Esophagus squamous epithelium (tissue), 5 donors: ENCODE results near the gene SUPV3L1. TPM values are rescaled to one million over a fixed set of nuclear protein-coding genes. Genes with fewer than 3 reads are reported as not detected.
"Not testable (repeated sequence)": the region's sequence is repeated elsewhere in the genome, so short reads cannot be mapped to it uniquely, and the experiment has no call there.

ENCODE experiments used
- DNase-seq: peaks from one replicate; lab custom pipeline; 2025; lab: John Stamatoyannopoulos, UW
- H3K27ac ChIP-seq, 4 donors: fragments of 200-600 bp; sonication (generic); one replicate each; pipeline ENCODE4 v1.5.1; 2016 to 2019; ENCODE audit warnings: mild to moderate bottlenecking in 1 of 4
- H3K27me3 ChIP-seq, 4 donors: fragments of 200-600 bp; sonication (generic); 1 replicate in 3 of 4; 2 replicates in 1 of 4; pipeline versions ENCODE4 v1.5.1 to v1.6.0; 2017 to 2021; ENCODE audit warnings: antibody characterized with exemption in 1 of 4
- H3K36me3 ChIP-seq, 3 donors: fragments of 200-600 bp; sonication (generic); one replicate each; pipeline ENCODE4 v1.5.1; 2016 to 2019
- H3K4me1 ChIP-seq, 3 donors: fragments of 200-600 bp; sonication (generic); one replicate each; pipeline ENCODE4 v1.5.1; 2017 to 2019
- H3K4me3 ChIP-seq, 4 donors: fragments of 200-600 bp; sonication (generic); 1 replicate in 3 of 4; 2 replicates in 1 of 4; pipeline ENCODE4 v1.5.1; 2016 to 2019; ENCODE audit warnings: mild to moderate bottlenecking in 2 of 4, moderate library complexity in 1 of 4
- H3K9me3 ChIP-seq, 3 donors: fragments of 200-600 bp; sonication (generic); one replicate each; pipeline ENCODE4 v1.5.1; 2016 to 2019
- POLR2A ChIP-seq, 4 donors: fragments of 450-650 bp; IDR thresholded peaks; one replicate each; pipeline ENCODE4 v1.6.1; 2017; ENCODE audit warnings: antibody characterized with exemption in 4 of 4, mild to moderate bottlenecking in 4 of 4, moderate library complexity in 3 of 4
- WGBS, 2 donors: methylation state at CpG; one replicate each; pipeline ENCODE4 v1.1.5; 2018; 5-methylcytosine and 5-hydroxymethylcytosine counted together
- intact Hi-C: fragments of 100-400 bp; cut with DNase I; formaldehyde crosslinking; loops from one replicate; pipeline ENCODE4 v1.15.0; 2022
- total RNA-seq, 4 donors: library from RNA; depleted of rRNA; stranded (reverse); fragments of >200 nt; gene quantifications; one replicate each; pipeline ENCODE4 v1.1.0, GENCODE V29; 2016
- TF ChIP-seq, protein P1 (sequence below), 6 experiments: fragments of 450-650 bp in 4 of 6; fragments of 200-600 bp in 2 of 6; sonication (generic) in 2 of 6; IDR thresholded peaks; one replicate each; pipeline ENCODE4 v1.5.1; 2016 to 2019; ENCODE audit warnings: antibody characterized with exemption in 6 of 6, mild to moderate bottlenecking in 4 of 6, moderate library complexity in 4 of 6
- donor health status: DM: yes; HTN: yes; CAD: no.

SUPV3L1 gene
- total RNA-seq, 4 donors from 2014 or later, result 10.4 to 31.9 (median 20.9) TPM

DNA sequence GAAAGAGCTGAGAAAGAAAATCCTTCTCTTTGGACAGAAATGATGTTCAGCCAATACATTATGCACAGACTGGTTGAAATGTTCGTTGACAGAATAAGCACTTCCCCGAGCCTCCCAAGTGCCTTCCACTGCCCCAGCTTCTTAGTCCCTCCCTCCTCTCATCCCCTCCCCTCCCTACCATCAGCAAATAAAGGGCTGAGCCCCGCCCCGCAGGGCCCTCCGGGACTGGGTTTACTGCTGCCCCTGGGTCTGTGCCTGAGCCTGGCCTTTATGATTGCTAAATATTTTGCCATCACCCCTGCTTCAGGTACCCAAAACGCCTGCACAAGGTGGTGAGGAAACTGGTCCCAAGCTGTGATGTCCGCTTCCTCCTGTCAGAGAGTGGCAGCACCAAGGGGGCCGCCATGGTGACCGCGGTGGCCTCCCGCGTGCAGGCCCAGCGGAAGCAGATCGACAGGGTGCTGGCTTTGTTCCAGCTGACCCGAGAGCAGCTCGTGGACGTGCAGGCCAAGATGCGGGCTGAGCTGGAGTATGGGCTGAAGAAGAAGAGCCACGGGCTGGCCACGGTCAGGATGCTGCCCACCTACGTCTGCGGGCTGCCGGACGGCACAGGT lies 68.2 kb downstream of the SUPV3L1 start:
- H3K4me3 ChIP-seq, result no peak overlapping the region
- no peak for DNase-seq
- no peak overlapping the region for H3K27ac ChIP-seq
- TF ChIP-seq POLR2A (IDR thresholded peaks at IDR 0.05), result no peak
- TF ChIP-seq, protein P1, sequence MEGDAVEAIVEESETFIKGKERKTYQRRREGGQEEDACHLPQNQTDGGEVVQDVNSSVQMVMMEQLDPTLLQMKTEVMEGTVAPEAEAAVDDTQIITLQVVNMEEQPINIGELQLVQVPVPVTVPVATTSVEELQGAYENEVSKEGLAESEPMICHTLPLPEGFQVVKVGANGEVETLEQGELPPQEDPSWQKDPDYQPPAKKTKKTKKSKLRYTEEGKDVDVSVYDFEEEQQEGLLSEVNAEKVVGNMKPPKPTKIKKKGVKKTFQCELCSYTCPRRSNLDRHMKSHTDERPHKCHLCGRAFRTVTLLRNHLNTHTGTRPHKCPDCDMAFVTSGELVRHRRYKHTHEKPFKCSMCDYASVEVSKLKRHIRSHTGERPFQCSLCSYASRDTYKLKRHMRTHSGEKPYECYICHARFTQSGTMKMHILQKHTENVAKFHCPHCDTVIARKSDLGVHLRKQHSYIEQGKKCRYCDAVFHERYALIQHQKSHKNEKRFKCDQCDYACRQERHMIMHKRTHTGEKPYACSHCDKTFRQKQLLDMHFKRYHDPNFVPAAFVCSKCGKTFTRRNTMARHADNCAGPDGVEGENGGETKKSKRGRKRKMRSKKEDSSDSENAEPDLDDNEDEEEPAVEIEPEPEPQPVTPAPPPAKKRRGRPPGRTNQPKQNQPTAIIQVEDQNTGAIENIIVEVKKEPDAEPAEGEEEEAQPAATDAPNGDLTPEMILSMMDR (IDR thresholded peaks at IDR 0.05), result no peak
- no peaks in the 10 kb centered on the region for H3K36me3 ChIP-seq
- WGBS, 2 donors, result 84 to 92% methylated on average over 12 to 16 of the region's 24 CpGs
- H3K27me3 ChIP-seq, result no peaks in the 10 kb centered on the region
- H3K9me3 ChIP-seq, result no peaks in the 10 kb centered on the region
- no peaks in the 10 kb centered on the region for H3K4me1 ChIP-seq
- intact Hi-C loops, result loop anchor here (10.0 kb wide), 1 partner anchor 57 kb away; no protein-coding TSS in a partner anchor

GRCh38 chr10:69250041-69250440 lies 70.0 kb downstream of the SUPV3L1 start:
- DNase-seq, result no peak
- Histone ChIP-seq H3K27ac (no peak overlapping the region), H3K27me3 (no peaks in the 10 kb centered on the region), H3K4me1 (no peaks in the 10 kb centered on the region), H3K4me3 (no peak overlapping the region), H3K36me3 (no peaks in the 10 kb centered on the region), H3K9me3 (no peaks in the 10 kb centered on the region)
- WGBS, 2 donors, result 95% methylated on average over 3 to 10 of the region's 14 CpGs
- intact Hi-C loops, result no loop called here
- no peak for TF ChIP-seq POLR2A (IDR thresholded peaks at IDR 0.05)
- TF ChIP-seq, protein P1 (IDR thresholded peaks at IDR 0.05), result no peak

DNA sequence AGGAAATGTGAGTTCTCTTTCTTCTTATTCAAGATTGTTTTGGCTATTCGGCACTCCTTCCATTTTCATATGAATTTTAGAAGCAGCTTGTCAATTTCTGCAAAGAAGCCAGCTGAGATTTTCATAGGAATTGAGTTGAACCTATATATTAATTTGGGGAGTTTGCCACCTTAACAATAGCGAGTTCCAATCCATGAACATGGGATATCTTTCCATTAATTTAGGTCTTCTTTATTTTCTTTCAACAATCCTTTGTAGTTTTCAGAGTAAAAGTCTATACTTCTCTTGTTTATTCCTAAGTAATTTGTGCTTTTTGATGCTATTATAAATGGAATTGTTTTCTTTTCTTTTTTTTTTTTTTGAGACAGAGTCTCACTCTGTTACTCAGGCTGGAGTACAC lies 71.4 kb downstream of the SUPV3L1 start:
- H3K27ac ChIP-seq, H3K4me3 ChIP-seq, intact Hi-C loops, H3K9me3 ChIP-seq, H3K4me1 ChIP-seq, H3K27me3 ChIP-seq, DNase-seq, H3K36me3 ChIP-seq: not testable (repeated sequence)
- WGBS, 2 donors, result 91 to 92% methylated on average over 2 of the region's 2 CpGs

DNA sequence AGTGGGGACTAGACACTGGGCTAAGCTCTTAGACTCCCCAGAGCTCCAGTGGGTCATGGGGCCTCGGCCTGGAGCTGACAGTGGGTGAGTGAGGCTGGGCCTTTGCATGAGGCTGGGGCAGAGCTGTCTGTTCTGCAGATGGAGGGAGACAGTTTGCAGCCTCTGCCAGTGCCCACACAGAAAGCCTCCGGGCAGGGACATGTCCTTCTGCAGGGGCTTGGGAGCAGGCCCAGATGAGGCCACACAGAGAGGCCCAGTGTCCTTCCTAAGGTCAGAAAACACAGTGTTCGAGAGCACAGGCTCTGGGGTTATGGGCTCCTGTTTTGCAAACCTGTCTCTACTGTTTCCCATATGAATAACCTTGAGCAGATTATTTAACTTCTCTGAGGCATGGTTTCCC lies 73.1 kb downstream of the SUPV3L1 start:
- Histone ChIP-seq H3K4me3 (no peak overlapping the region), H3K27ac (no peak overlapping the region), H3K36me3 (no peaks in the 10 kb centered on the region), H3K27me3 (no peaks in the 10 kb centered on the region), H3K9me3 (no peaks in the 10 kb centered on the region), H3K4me1 (no peaks in the 10 kb centered on the region)
- no peak for DNase-seq
- TF ChIP-seq, protein P1 (IDR thresholded peaks at IDR 0.05), result no peak
- TF ChIP-seq POLR2A (IDR thresholded peaks at IDR 0.05), result no peak
- WGBS, 2 donors, result 0 to 89% methylated on average over 1 to 3 of the region's 3 CpGs
- intact Hi-C loops, result no loop called here

DNA sequence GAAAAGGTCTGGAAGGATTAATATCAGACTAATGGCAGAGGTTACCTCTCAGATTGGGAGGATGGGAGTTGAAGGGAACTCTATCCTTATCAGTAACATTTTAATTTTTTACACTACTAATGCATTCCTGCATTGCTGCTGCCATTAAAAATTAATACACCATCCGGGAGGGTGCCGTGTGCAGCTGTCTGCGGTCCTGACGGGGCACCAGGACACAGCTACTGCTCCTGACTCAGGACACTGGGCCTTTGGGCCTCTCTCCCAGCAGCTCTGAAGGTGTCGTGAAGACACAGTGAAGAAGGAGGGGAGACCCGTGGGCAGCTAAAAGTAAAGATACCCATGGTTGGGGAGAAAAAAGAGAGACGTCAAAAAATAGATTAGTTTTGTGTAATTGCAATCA lies 74.8 kb downstream of the SUPV3L1 start:
- Histone ChIP-seq H3K4me3 (no peak overlapping the region), H3K27ac (no peak overlapping the region), H3K4me1 (no peaks in the 10 kb centered on the region), H3K9me3 (no peaks in the 10 kb centered on the region), H3K36me3 (no peaks in the 10 kb centered on the region), H3K27me3 (no peaks in the 10 kb centered on the region)
- intact Hi-C loops, result no loop called here
- DNase-seq, result no peak
- 61 to 80% methylated on average over 6 to 7 of the region's 7 CpGs for WGBS, 2 donors
- TF ChIP-seq, protein P1 (IDR thresholded peaks at IDR 0.05), result no peak
- no peak for TF ChIP-seq POLR2A (IDR thresholded peaks at IDR 0.05)

Other genes starting within 250 kb of the SUPV3L1 start
- 100 to 1,000 TPM in 1 of 4 donors, 10 to 100 TPM in 3; 39.2 to 112 (median 84.0) TPM for gene DDX21, start 224.1 kb upstream of the SUPV3L1 start, total RNA-seq
- 10 to 100 TPM; 15.5 to 31.0 (median 16.4) TPM for gene KIFBP, start 191.4 kb upstream of the SUPV3L1 start, total RNA-seq
- 10 to 100 TPM in 3 of 4 donors, 1 to 10 TPM in 1; 3.5 to 64.1 (median 37.9) TPM for gene SRGN, start 92.1 kb upstream of the SUPV3L1 start, total RNA-seq
- 10 to 100 TPM; 31.5 to 43.1 (median 37.4) TPM for gene VPS26A, start 56.1 kb upstream of the SUPV3L1 start, total RNA-seq
- gene HKDC1, start 40.1 kb downstream of the SUPV3L1 start, total RNA-seq, result 1 to 10 TPM in 1 of 4 donors, under 1 TPM in 2, not detected in 1; 0.19 to 1.5 (median 0.19) TPM
- 100 to 1,000 TPM; 130 to 189 (median 142) TPM for gene HK1, start 98.3 kb downstream of the SUPV3L1 start, total RNA-seq
- 10 to 100 TPM in 1 of 4 donors, 1 to 10 TPM in 2, under 1 TPM in 1; 0.72 to 24.0 (median 4.4) TPM for gene TACR2, start 236.7 kb downstream of the SUPV3L1 start, total RNA-seq